Sigmoid colon (tissue), 7 donors: ENCODE measurements around the gene DHX58. TPM values are rescaled to one million over a fixed set of nuclear protein-coding genes. Genes with fewer than 3 reads are reported as not detected.

Experiments used
- DNase-seq: peaks from one replicate; pipeline ENCODE4 v3.0.0-alpha.2; 2019
- H3K27ac ChIP-seq, 4 donors: fragments of 200-600 bp; sonication (generic); one replicate each; pipeline ENCODE4 v1.5.1; 2016 to 2019; ENCODE audit warnings: mild to moderate bottlenecking in 1 of 4
- H3K27me3 ChIP-seq, 3 donors: fragments of 200-600 bp; sonication (generic); one replicate each; pipeline ENCODE4 v1.5.1; 2019; ENCODE audit warnings: mild to moderate bottlenecking in 1 of 3
- H3K36me3 ChIP-seq, 4 donors: fragments of 200-600 bp; sonication (generic); one replicate each; pipeline ENCODE4 v1.5.1; 2016 to 2019
- H3K4me1 ChIP-seq, 4 donors: fragments of 200-600 bp; sonication (generic); one replicate each; pipeline ENCODE4 v1.5.1; 2017 to 2019
- H3K4me3 ChIP-seq, 4 donors: fragments of 200-600 bp; sonication (generic); one replicate each; pipeline ENCODE4 v1.5.1; 2017 to 2019; ENCODE audit warnings: mild to moderate bottlenecking in 2 of 4, moderate library complexity in 1 of 4
- H3K9me3 ChIP-seq, 4 donors: fragments of 200-600 bp in 3 of 4; sonication (generic) in 3 of 4; one replicate each; pipeline versions ENCODE4 v1.5.1 to v1.6.1; 2013 to 2019
- CTCF ChIP-seq, 4 experiments: fragments of 450-650 bp in 3 of 4; fragments of 200-600 bp in 1 of 4; IDR thresholded peaks; one replicate each; pipeline ENCODE4 v1.5.1; 2016 to 2019; ENCODE audit warnings: antibody characterized with exemption in 4 of 4, mild to moderate bottlenecking in 3 of 4, moderate library complexity in 2 of 4
- EP300 ChIP-seq, 4 donors: sonication (generic); formaldehyde crosslinking; IDR thresholded peaks; one replicate each; pipeline ENCODE4 v1.6.1; 2017; ENCODE audit warnings: antibody characterized with exemption in 4 of 4
- POLR2A ChIP-seq, 2 donors: fragments of 450-650 bp; IDR thresholded peaks; one replicate each; pipeline ENCODE4 v1.6.1; 2016; ENCODE audit warnings: antibody characterized with exemption in 2 of 2, mild to moderate bottlenecking in 2 of 2, moderate library complexity in 2 of 2
- POLR2AphosphoS5 ChIP-seq, 4 donors: sonication (generic); formaldehyde crosslinking; IDR thresholded peaks; one replicate each; pipeline ENCODE4 v1.6.1; 2017; ENCODE audit warnings: antibody characterized with exemption in 4 of 4
- WGBS, 2 donors: extraction: QIAGEN DNeasy Blood & Tissue Kit; methylation state at CpG; one replicate each; pipeline ENCODE4 v1.1.7; 2013; 5-methylcytosine and 5-hydroxymethylcytosine counted together
- intact Hi-C: fragments of 100-400 bp; cut with DNase I; formaldehyde crosslinking; loops from one replicate; pipeline ENCODE4 v1.15.1; 2023
- polyA plus RNA-seq, 3 donors: library from polyadenylated mRNA; stranded (reverse); fragments of 200-250 nt; gene quantifications; one replicate each; pipeline ENCODE4 v1.2.3, GENCODE V29; 2013
- total RNA-seq, 4 donors: library from RNA; depleted of rRNA; stranded (reverse); fragments of >200 nt; gene quantifications; one replicate each; pipeline ENCODE4 v1.1.0, GENCODE V29; 2016
- donor health status: healthy with polysubstance abuse.
- donor health status: Bipolar disorder and iron deficiency.
- donor health status: healthy.

DHX58 gene
- total and polyA plus RNA-seq, 7 donors, result 4.4 to 19.0 (median 14.5) TPM

- H3K4me3 ChIP-seq, result no peak overlapping the region
- intact Hi-C loops, result no loop called here
- H3K36me3 ChIP-seq, result no peaks in the 10 kb centered on the region
- DNase-seq, result no peak
- H3K4me1 ChIP-seq, result no peaks in the 10 kb centered on the region
- peaks cover 0 to 24% (median 0%) of the 10 kb centered on the region in 3 donors for H3K27me3 ChIP-seq
- H3K9me3 ChIP-seq, result no peaks in the 10 kb centered on the region
- 57 to 62% methylated on average over 4 of the region's 4 CpGs for WGBS, 2 donors
- TF ChIP-seq POLR2A (IDR thresholded peaks at IDR 0.05) (no peak), EP300 (IDR thresholded peaks at IDR 0.05) (no peak), CTCF (IDR thresholded peaks at IDR 0.05) (no peak)
- H3K27ac ChIP-seq, result no peak overlapping the region
These were observed 52.7 kb downstream of the DHX58 start for GRCh38 chr17:42059815-42060214.

GRCh38 chr17:42058063-42058462, 54.5 kb downstream of the DHX58 start:
- Histone ChIP-seq H3K36me3 (no peaks in the 10 kb centered on the region), H3K27me3 (peaks cover 0 to 41% (median 8%) of the 10 kb centered on the region in 3 donors), H3K9me3 (no peaks in the 10 kb centered on the region), H3K27ac (no peak overlapping the region), H3K4me3 (no peak overlapping the region), H3K4me1 (no peaks in the 10 kb centered on the region)
- no peak for DNase-seq
- whole genome bisulfite sequencing, 2 donors, result 78 to 81% methylated on average over 7 of the region's 7 CpGs
- intact Hi-C loops, result no loop called here
- TF ChIP-seq POLR2AphosphoS5 (IDR thresholded peaks at IDR 0.05), result no peak
- TF ChIP-seq POLR2A (IDR thresholded peaks at IDR 0.05), result no peak
- TF ChIP-seq EP300 (IDR thresholded peaks at IDR 0.05), result no peak
- TF ChIP-seq CTCF (IDR thresholded peaks at IDR 0.05), result no peak

GRCh38 chr17:42056635-42057034, 55.9 kb downstream of the DHX58 start:
- Histone ChIP-seq H3K4me3 (no peak overlapping the region), H3K27me3 (peaks cover 0 to 54% (median 14%) of the 10 kb centered on the region in 3 donors), H3K36me3 (no peaks in the 10 kb centered on the region), H3K4me1 (no peaks in the 10 kb centered on the region), H3K27ac (no peak overlapping the region), H3K9me3 (no peaks in the 10 kb centered on the region)
- no peak for DNase-seq
- intact Hi-C loops, result no loop called here
- 71 to 77% methylated on average over 3 of the region's 3 CpGs for WGBS, 2 donors
- TF ChIP-seq POLR2A (IDR thresholded peaks at IDR 0.05) (no peak), POLR2AphosphoS5 (IDR thresholded peaks at IDR 0.05) (no peak), CTCF (IDR thresholded peaks at IDR 0.05) (no peak), EP300 (IDR thresholded peaks at IDR 0.05) (no peak)

- H3K27ac ChIP-seq, result no peak overlapping the region
- H3K4me1 ChIP-seq, result peaks cover 0 to 7% (median 5%) of the 10 kb centered on the region in 4 donors
- peaks cover 0 to 63% (median 14%) of the 10 kb centered on the region in 3 donors for H3K27me3 ChIP-seq
- no peak overlapping the region for H3K4me3 ChIP-seq
- no peak for DNase-seq
- 69 to 79% methylated on average over 6 of the region's 6 CpGs for WGBS, 2 donors
- H3K9me3 ChIP-seq, result no peaks in the 10 kb centered on the region
- TF ChIP-seq POLR2A (IDR thresholded peaks at IDR 0.05) (no peak), POLR2AphosphoS5 (IDR thresholded peaks at IDR 0.05) (no peak), EP300 (IDR thresholded peaks at IDR 0.05) (no peak), CTCF (IDR thresholded peaks at IDR 0.05) (no peak)
- no peaks in the 10 kb centered on the region for H3K36me3 ChIP-seq
- intact Hi-C loops, result no loop called here
These were observed 57.0 kb downstream of the DHX58 start for GRCh38 chr17:42055496-42055895.

- no peak for TF ChIP-seq EP300 (IDR thresholded peaks at IDR 0.05)
- no peak for TF ChIP-seq POLR2AphosphoS5 (IDR thresholded peaks at IDR 0.05)
- no peak for TF ChIP-seq CTCF (IDR thresholded peaks at IDR 0.05)
- TF ChIP-seq POLR2A (IDR thresholded peaks at IDR 0.05), result no peak
- 41 to 47% methylated on average over 3 of the region's 3 CpGs for WGBS, 2 donors
- Histone ChIP-seq H3K4me1 (peaks cover 0 to 11% (median 8%) of the 10 kb centered on the region in 4 donors), H3K9me3 (no peaks in the 10 kb centered on the region), H3K4me3 (no peak overlapping the region), H3K36me3 (no peaks in the 10 kb centered on the region), H3K27me3 (peaks cover 0 to 63% (median 14%) of the 10 kb centered on the region in 3 donors), H3K27ac (no peak overlapping the region)
- intact Hi-C loops, result no loop called here
- no peak for DNase-seq
These were observed 57.5 kb downstream of the DHX58 start for GRCh38 chr17:42055027-42055426.
